Measurements from ENCODE around the gene PHACTR3.

PHACTR3 gene

GRCh38 chr20:59731376-59731775, 127.0 kb downstream of the PHACTR3 start:
- no peak for DNase-seq (ENCODE audit: low read depth in 2 of 2)

GRCh38 chr20:59733351-59733750, 129.0 kb downstream of the PHACTR3 start:
- DNase-seq (ENCODE audit: low read depth in 2 of 2), result no peak

GRCh38 chr20:59735486-59735885, 131.1 kb downstream of the PHACTR3 start:
- no peak for DNase-seq (ENCODE audit: low read depth in 2 of 2)

- DNase-seq (ENCODE audit: low read depth in 2 of 2), result no peak
Measured at GRCh38 chr20:59735917-59736316, 131.6 kb downstream of the PHACTR3 start.

GRCh38 chr20:59736366-59736765, 132.0 kb downstream of the PHACTR3 start:
- DNase-seq (ENCODE audit: low read depth in 2 of 2), result no peak

- no peak for DNase-seq (ENCODE audit: low read depth in 2 of 2)
Measured at GRCh38 chr20:59737073-59737666, 132.8 kb downstream of the PHACTR3 start.

GRCh38 chr20:59737816-59738215, 133.5 kb downstream of the PHACTR3 start:
- no peak for DNase-seq (ENCODE audit: low read depth in 2 of 2)

- DNase-seq (ENCODE audit: low read depth in 2 of 2), result no peak
Measured at GRCh38 chr20:59738851-59739250, 134.5 kb downstream of the PHACTR3 start.

- no peak for DNase-seq (ENCODE audit: low read depth in 2 of 2)
Measured at GRCh38 chr20:59740621-59741020, 136.3 kb downstream of the PHACTR3 start.

GRCh38 chr20:59741073-59741472, 136.7 kb downstream of the PHACTR3 start:
- no peak for DNase-seq (ENCODE audit: low read depth in 2 of 2)

- DNase-seq (ENCODE audit: low read depth in 2 of 2), result no peak
Measured at GRCh38 chr20:59742351-59743095, 138.2 kb downstream of the PHACTR3 start.

- no peak for DNase-seq (ENCODE audit: low read depth in 2 of 2)
Measured at GRCh38 chr20:59743308-59743707, 139.0 kb downstream of the PHACTR3 start.

- no peak for DNase-seq (ENCODE audit: low read depth in 2 of 2)
Measured at GRCh38 chr20:59743767-59744485, 139.6 kb downstream of the PHACTR3 start.

- no peak for DNase-seq (ENCODE audit: low read depth in 2 of 2)
Measured at GRCh38 chr20:59744756-59745155, 140.4 kb downstream of the PHACTR3 start.

GRCh38 chr20:59745201-59745600, 140.9 kb downstream of the PHACTR3 start:
- DNase-seq (ENCODE audit: low read depth in 2 of 2), result no peak

- no peak for DNase-seq (ENCODE audit: low read depth in 2 of 2)
Measured at GRCh38 chr20:59745716-59746115, 141.4 kb downstream of the PHACTR3 start.

GRCh38 chr20:59746155-59746554, 141.8 kb downstream of the PHACTR3 start:
- no peak for DNase-seq (ENCODE audit: low read depth in 2 of 2)

GRCh38 chr20:59747671-59748515, 143.6 kb downstream of the PHACTR3 start:
- DNase-seq (ENCODE audit: low read depth in 2 of 2), result no peak

GRCh38 chr20:59748619-59749191, 144.4 kb downstream of the PHACTR3 start:
- DNase-seq (ENCODE audit: low read depth in 2 of 2), result no peak

- DNase-seq (ENCODE audit: low read depth in 2 of 2), result no peak
Measured at GRCh38 chr20:59749301-59749700, 145.0 kb downstream of the PHACTR3 start.

GRCh38 chr20:59750209-59750840, 146.0 kb downstream of the PHACTR3 start:
- no peak for DNase-seq (ENCODE audit: low read depth in 2 of 2)

Measured in stimulated activated CD4-positive, alpha-beta T cell treated with anti-CD3 and anti-CD28 coated beads, Interleukin-4, amount 100 ng/mL, for 48 hours (primary cell).